Endothelial cell of hepatic sinusoid (primary cell): ENCODE data around the gene SKA3.

Experiments used
- in situ Hi-C: cut with HindIII; loops from 2 replicates; pipeline ENCODE4 v1.10.0; 2017; ENCODE audit warnings: low sequenced_read_pairs

The SKA3 gene

DNA sequence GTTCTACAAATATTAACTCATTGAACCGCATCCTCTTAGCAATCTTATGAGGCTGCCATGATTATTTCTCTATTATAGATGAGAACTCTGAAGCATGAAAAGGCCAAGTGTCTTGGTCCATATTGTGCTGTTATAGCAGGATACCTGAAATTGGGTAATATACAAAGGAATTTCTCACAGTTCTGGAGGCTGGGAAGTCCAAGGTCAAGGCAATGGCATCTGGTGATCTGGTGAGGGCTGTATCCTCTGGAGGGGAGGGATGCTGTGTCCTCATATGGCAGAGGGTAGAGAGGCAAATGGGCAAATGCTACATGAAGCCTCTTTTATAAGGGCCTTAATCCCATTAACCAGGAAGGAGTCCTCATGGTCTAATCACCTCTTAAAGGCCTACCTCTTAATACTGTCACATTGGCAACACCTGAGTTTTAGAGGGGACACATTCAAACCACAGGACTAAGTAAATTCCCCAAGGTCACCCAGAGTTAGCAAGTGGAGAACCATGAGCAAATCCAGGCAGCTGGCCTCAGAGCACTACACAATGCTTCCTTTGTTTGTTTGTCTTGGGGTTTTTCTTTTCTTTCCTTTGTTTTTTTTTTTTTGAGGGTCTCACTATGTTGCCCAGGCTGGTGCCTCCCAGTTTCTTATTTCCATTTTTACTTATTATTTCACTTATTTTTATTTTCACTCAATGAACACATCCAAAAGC is 59.1 kb downstream of the SKA3 start:
- in situ Hi-C loops, result no loop called here

DNA sequence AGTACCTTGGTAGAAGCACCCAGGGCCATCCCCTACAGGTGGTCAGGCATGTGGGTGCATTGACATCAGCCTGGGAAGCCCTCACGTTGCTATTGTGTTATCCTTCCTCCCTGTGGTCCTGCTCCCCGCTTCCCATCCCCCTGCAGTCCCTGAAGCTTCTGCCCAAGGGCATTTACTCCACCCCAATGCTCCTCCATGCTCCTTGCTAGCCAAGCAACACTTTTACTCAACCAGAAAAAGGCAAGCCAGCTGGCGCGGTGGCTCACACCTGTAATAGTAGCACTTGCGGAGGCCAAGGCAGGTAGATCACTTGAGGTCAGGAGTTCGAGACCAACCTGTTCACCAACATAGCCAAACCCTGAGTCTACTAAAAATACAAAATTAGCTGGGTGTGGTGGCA is 60.2 kb downstream of the SKA3 start:
- in situ Hi-C loops, result no loop called here

GRCh38 chr13:21115231-21115630 is 61.1 kb downstream of the SKA3 start:
- in situ Hi-C loops, result no loop called here

DNA sequence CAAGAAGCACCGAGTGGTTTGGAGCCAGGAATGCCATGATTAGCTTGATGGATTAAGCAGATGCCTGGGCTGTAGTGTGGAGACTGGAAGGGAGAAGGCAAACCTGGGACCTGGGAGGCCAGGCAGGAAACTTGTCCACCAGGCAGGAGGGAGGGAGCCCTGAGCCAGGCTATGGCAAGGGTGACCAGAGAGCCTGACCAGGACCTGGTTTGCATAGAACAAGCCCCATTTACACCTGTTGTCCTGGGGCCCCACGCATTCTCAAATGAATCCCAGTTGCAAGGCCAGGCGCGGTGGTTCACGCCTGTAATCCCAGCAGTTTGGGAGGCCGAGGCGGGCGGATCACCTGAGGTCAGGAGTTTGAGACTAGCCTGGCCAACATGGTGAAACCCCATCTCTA is 64.8 kb downstream of the SKA3 start:
- in situ Hi-C loops, result no loop called here

GRCh38 chr13:21109168-21109567 is 67.2 kb downstream of the SKA3 start:
- in situ Hi-C loops, result no loop called here

DNA sequence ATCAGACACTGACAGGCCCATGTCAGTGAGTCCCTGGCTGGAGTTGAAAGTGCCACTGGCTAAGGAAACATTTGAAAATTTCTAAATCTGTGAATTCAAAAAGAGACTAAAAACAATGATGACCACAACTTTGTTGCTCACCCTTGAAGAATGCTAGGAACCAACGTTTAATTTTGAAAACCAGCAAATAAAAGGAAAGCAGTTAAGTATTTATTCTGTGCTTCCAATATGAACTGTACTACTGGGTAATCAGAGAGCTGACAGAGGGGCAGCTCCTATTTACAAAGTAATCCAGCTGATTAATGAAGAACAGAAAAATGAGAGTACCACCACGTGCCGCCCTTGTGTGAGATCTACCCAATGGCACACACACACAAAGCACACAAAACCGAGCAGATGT is 70.3 kb downstream of the SKA3 start:
- in situ Hi-C loops, result no loop called here

DNA sequence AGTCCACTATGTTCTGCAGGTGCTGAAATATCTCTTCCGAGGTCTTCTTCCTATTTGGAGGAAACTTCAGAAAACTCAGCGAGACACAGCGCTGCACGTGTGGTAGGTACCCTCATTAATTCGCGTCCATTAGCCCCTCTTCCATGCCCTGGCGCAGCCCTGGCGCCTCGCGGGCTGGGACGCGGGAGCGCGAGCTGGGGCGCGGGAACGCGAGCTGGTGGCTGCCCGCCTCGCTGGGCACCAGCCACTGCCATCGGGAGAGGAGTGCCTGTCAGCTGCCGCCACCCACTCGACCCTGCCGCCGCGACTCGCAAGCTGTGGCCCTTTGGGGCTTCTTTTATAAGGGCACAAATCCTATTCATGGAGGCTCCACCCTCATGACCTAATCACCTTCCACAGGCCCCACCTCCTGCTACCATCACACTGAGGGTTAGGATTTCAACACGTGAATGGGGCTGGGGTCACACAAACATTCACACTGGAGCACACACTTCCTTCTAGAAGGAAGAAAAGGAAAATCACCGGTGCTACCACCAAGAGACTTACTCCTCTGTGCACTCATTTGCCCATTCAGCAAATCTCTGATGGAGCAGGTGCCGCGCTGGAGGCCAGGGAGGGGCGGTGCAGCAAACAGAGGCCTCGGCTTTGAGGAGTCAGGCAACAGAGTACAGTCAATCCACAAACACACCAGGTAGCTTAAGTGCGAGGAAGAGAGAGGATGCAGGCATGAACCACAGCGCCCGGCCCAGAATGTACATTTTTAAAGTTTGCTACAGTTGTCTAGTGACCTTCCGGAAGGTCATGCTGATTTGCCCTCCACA is 71.9 kb downstream of the SKA3 start:
- in situ Hi-C loops, result no loop called here
